Measurements from ENCODE around the gene GALNT9. TPM values are rescaled to one million over a fixed set of nuclear protein-coding genes. Genes with fewer than 3 reads are reported as not detected.

GALNT9 gene
- total RNA-seq, 8 experiments from 2014 or later = 0.40 to 23.8 (median 1.3) TPM

GRCh38 chr12:132317233-132317938, 12.0 kb downstream of the GALNT9 start:
- H3K27ac ChIP-seq = no peak overlapping the region
- in situ Hi-C loops (cut with MboI; ENCODE audit: low pct_unique_long_range_greater_than_20kb in 2 of 9, low sequenced_read_pairs in 9 of 9, unreplicated experiment in 9 of 9) = no loop called here
- 0 to 81% (median 47%) methylated on average over 1 to 11 of the region's 19 CpGs; no CpG with 5 or more reads in 3 of the 10 experiments for WGBS, 10 experiments
- no peaks in the 10 kb centered on the region for H3K4me1 ChIP-seq (replicated peaks in 1 of 2)
- ATAC-seq (replicated peaks in 6 of 8) = no peak
- H3K4me3 ChIP-seq = no peak overlapping the region

GRCh38 chr12:132316497-132317232, 12.7 kb downstream of the GALNT9 start:
- Histone ChIP-seq H3K27ac (no peak overlapping the region), H3K4me1 (replicated peaks in 1 of 2) (no peaks in the 10 kb centered on the region), H3K4me3 (no peak overlapping the region)
- 28 to 63% (median 44%) methylated on average over 2 to 7 of the region's 17 CpGs; no CpG with 5 or more reads in 4 of the 10 experiments for WGBS, 10 experiments
- ATAC-seq (replicated peaks in 6 of 8) = no peak
- in situ Hi-C loops (cut with MboI; ENCODE audit: low pct_unique_long_range_greater_than_20kb in 2 of 9, low sequenced_read_pairs in 9 of 9, unreplicated experiment in 9 of 9) = no loop called here

GRCh38 chr12:132315951-132316350, 13.4 kb downstream of the GALNT9 start:
- no peak overlapping the region for H3K4me3 ChIP-seq
- no peak for ATAC-seq (replicated peaks in 6 of 8)
- WGBS, 10 experiments = 40 to 100% (median 69%) methylated on average over 1 to 4 of the region's 20 CpGs; no CpG with 5 or more reads in 6 of the 10 experiments
- H3K4me1 ChIP-seq (replicated peaks in 1 of 2) = no peaks in the 10 kb centered on the region
- in situ Hi-C loops (cut with MboI; ENCODE audit: low pct_unique_long_range_greater_than_20kb in 2 of 9, low sequenced_read_pairs in 9 of 9, unreplicated experiment in 9 of 9) = no loop called here
- no peak overlapping the region for H3K27ac ChIP-seq

GRCh38 chr12:132315507-132315906, 13.9 kb downstream of the GALNT9 start:
- 77 to 100% (median 87%) methylated on average over 3 to 8 of the region's 19 CpGs; no CpG with 5 or more reads in 6 of the 10 experiments for WGBS, 10 experiments
- no peak overlapping the region for H3K4me3 ChIP-seq
- H3K27ac ChIP-seq = no peak overlapping the region
- H3K4me1 ChIP-seq (replicated peaks in 1 of 2) = no peaks in the 10 kb centered on the region
- in situ Hi-C loops (cut with MboI; ENCODE audit: low pct_unique_long_range_greater_than_20kb in 2 of 9, low sequenced_read_pairs in 9 of 9, unreplicated experiment in 9 of 9) = no loop called here
- ATAC-seq (replicated peaks in 6 of 8) = no peak

GRCh38 chr12:132314516-132315233, 14.7 kb downstream of the GALNT9 start:
- no peaks in the 10 kb centered on the region for H3K4me1 ChIP-seq (replicated peaks in 1 of 2)
- no peak overlapping the region for H3K4me3 ChIP-seq
- ATAC-seq (replicated peaks in 6 of 8) = no peak
- 14 to 100% (median 65%) methylated on average over 2 to 9 of the region's 26 CpGs; no CpG with 5 or more reads in 4 of the 10 experiments for WGBS, 10 experiments
- in situ Hi-C loops (cut with MboI; ENCODE audit: low pct_unique_long_range_greater_than_20kb in 2 of 9, low sequenced_read_pairs in 9 of 9, unreplicated experiment in 9 of 9) = no loop called here
- H3K27ac ChIP-seq = no peak overlapping the region

- in situ Hi-C loops (cut with MboI; ENCODE audit: low pct_unique_long_range_greater_than_20kb in 2 of 9, low sequenced_read_pairs in 9 of 9, unreplicated experiment in 9 of 9) = no loop called here
- no peak for ATAC-seq (replicated peaks in 6 of 8)
- no peak overlapping the region for H3K4me3 ChIP-seq
- H3K27ac ChIP-seq = no peak overlapping the region
- WGBS, 10 experiments = 20 to 80% (median 57%) methylated on average over 1 of the region's 2 CpGs; no CpG with 5 or more reads in 7 of the 10 experiments
- no peaks in the 10 kb centered on the region for H3K4me1 ChIP-seq (replicated peaks in 1 of 2)
These were observed 15.4 kb downstream of the GALNT9 start for GRCh38 chr12:132314035-132314434.

- WGBS, 10 experiments = no CpG with 5 or more reads among the region's 1 CpG
- Histone ChIP-seq H3K4me3 (no peak overlapping the region), H3K27ac (no peak overlapping the region), H3K4me1 (replicated peaks in 1 of 2) (no peaks in the 10 kb centered on the region)
- no peak for ATAC-seq (replicated peaks in 6 of 8)
- in situ Hi-C loops (cut with MboI; ENCODE audit: low pct_unique_long_range_greater_than_20kb in 2 of 9, low sequenced_read_pairs in 9 of 9, unreplicated experiment in 9 of 9) = no loop called here
These were observed 16.2 kb downstream of the GALNT9 start for GRCh38 chr12:132313182-132313581.

- 0 to 100% (median 55%) methylated on average over 1 to 2 of the region's 6 CpGs; no CpG with 5 or more reads in 6 of the 10 experiments for WGBS, 10 experiments
- no peak overlapping the region for H3K27ac ChIP-seq
- ATAC-seq (replicated peaks in 6 of 8) = no peak
These were observed 16.9 kb downstream of the GALNT9 start for GRCh38 chr12:132312516-132312915.

GRCh38 chr12:132311201-132311915, 18.0 kb downstream of the GALNT9 start:
- H3K27ac ChIP-seq = no peak overlapping the region
- no peak for ATAC-seq (replicated peaks in 6 of 8)
- WGBS, 10 experiments = 52 to 96% (median 59%) methylated on average over 4 to 10 of the region's 17 CpGs; no CpG with 5 or more reads in 4 of the 10 experiments
- no peak overlapping the region for H3K4me3 ChIP-seq
- H3K4me1 ChIP-seq (replicated peaks in 1 of 2) = no peaks in the 10 kb centered on the region
- in situ Hi-C loops (cut with MboI; ENCODE audit: low pct_unique_long_range_greater_than_20kb in 2 of 9, low sequenced_read_pairs in 9 of 9, unreplicated experiment in 9 of 9) = no loop called here

More at GRCh38 chr12:132312516-132312915, 16.9 kb downstream of the GALNT9 start:
- in situ Hi-C loops (cut with MboI; ENCODE audit: low pct_unique_long_range_greater_than_20kb in 2 of 9, low sequenced_read_pairs in 9 of 9, unreplicated experiment in 9 of 9) = no loop called here
- no peaks in the 10 kb centered on the region for H3K4me1 ChIP-seq (replicated peaks in 1 of 2)
- H3K4me3 ChIP-seq = no peak overlapping the region

- no peak overlapping the region for H3K27ac ChIP-seq
- no peak for ATAC-seq (replicated peaks in 6 of 8)
- in situ Hi-C loops (cut with MboI; ENCODE audit: low pct_unique_long_range_greater_than_20kb in 2 of 9, low sequenced_read_pairs in 9 of 9, unreplicated experiment in 9 of 9) = no loop called here
- no peaks in the 10 kb centered on the region for H3K4me1 ChIP-seq (replicated peaks in 1 of 2)
- no peak overlapping the region for H3K4me3 ChIP-seq
- WGBS, 10 experiments = 60 to 100% (median 77%) methylated on average over 1 to 14 of the region's 33 CpGs; no CpG with 5 or more reads in 2 of the 10 experiments
These were observed 19.0 kb downstream of the GALNT9 start for GRCh38 chr12:132310181-132311040.

- in situ Hi-C loops (cut with MboI; ENCODE audit: low pct_unique_long_range_greater_than_20kb in 2 of 9, low sequenced_read_pairs in 9 of 9, unreplicated experiment in 9 of 9) = no loop called here
- Histone ChIP-seq H3K27ac (no peak overlapping the region), H3K4me1 (replicated peaks in 1 of 2) (no peaks in the 10 kb centered on the region), H3K4me3 (no peak overlapping the region)
- ATAC-seq (replicated peaks in 6 of 8) = no peak
- 40 to 100% (median 86%) methylated on average over 1 to 8 of the region's 21 CpGs; no CpG with 5 or more reads in 3 of the 10 experiments for WGBS, 10 experiments
These were observed 19.7 kb downstream of the GALNT9 start for GRCh38 chr12:132309596-132310086.
